Omental fat pad (tissue), 4 donors: ENCODE measurements around the gene TMEM9. TPM values are rescaled to one million over a fixed set of nuclear protein-coding genes. Genes with fewer than 3 reads are reported as not detected.
A peak's percentile ranks its signal among the peaks of the same experiment; 100 is the strongest.

ENCODE experiments used
- ATAC-seq: fragments of 150-250 bp; one replicate; pipeline ENCODE4 v1.9.1; 2016; ENCODE audit warnings: mild to moderate bottlenecking, moderate library complexity; ENCODE audit not compliant: low FRiP score
- DNase-seq: peaks from one replicate; pipeline ENCODE4 v3.0.0-alpha.2; 2019; ENCODE audit warnings: low spot score
- total RNA-seq, 4 donors: library from RNA; depleted of rRNA; stranded (reverse); fragments of >200 nt; gene quantifications; one replicate each; pipeline ENCODE4 v1.1.0, GENCODE V29; 2016
- TF ChIP-seq, protein P1 (sequence below), 3 donors: fragments of 450-650 bp; IDR thresholded peaks; one replicate each; pipeline ENCODE4 v1.5.1; 2016 to 2017; ENCODE audit warnings: antibody characterized with exemption in 3 of 3, mild to moderate bottlenecking in 3 of 3, moderate library complexity in 2 of 3

Gene TMEM9
- total RNA-seq, 4 donors from 2014 or later = 26.2 to 53.8 (median 45.7) TPM

- TF ChIP-seq, protein P1, sequence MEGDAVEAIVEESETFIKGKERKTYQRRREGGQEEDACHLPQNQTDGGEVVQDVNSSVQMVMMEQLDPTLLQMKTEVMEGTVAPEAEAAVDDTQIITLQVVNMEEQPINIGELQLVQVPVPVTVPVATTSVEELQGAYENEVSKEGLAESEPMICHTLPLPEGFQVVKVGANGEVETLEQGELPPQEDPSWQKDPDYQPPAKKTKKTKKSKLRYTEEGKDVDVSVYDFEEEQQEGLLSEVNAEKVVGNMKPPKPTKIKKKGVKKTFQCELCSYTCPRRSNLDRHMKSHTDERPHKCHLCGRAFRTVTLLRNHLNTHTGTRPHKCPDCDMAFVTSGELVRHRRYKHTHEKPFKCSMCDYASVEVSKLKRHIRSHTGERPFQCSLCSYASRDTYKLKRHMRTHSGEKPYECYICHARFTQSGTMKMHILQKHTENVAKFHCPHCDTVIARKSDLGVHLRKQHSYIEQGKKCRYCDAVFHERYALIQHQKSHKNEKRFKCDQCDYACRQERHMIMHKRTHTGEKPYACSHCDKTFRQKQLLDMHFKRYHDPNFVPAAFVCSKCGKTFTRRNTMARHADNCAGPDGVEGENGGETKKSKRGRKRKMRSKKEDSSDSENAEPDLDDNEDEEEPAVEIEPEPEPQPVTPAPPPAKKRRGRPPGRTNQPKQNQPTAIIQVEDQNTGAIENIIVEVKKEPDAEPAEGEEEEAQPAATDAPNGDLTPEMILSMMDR (IDR thresholded peaks at IDR 0.05) = no peak
- no peak for ATAC-seq
- no peak for DNase-seq
Measured at GRCh38 chr1:201088395-201088794, 65.9 kb downstream of the TMEM9 start.

GRCh38 chr1:201085902-201086735 lies 68.2 kb downstream of the TMEM9 start:
- TF ChIP-seq, protein P1 (IDR thresholded peaks at IDR 0.05) = peak in 1 of 3 donors; percentile 6
- peak; percentile 57 for ATAC-seq
- DNase-seq = no peak

Other genes with a start within 250 kb of the TMEM9 start
- gene KIF21B, start 130.8 kb downstream of the TMEM9 start, total RNA-seq = 1 to 10 TPM in 3 of 4 donors, under 1 TPM in 1; 0.93 to 6.1 (median 3.7) TPM
- not detected for gene CACNA1S, start 42.0 kb downstream of the TMEM9 start, total RNA-seq
- gene ASCL5, start 27.3 kb downstream of the TMEM9 start, total RNA-seq = not detected
- gene IGFN1, start 36.4 kb upstream of the TMEM9 start, total RNA-seq = under 1 TPM in 1 of 4 donors, not detected in 3; 0.12 TPM
- gene PKP1, start 129.0 kb upstream of the TMEM9 start, total RNA-seq = 1 to 10 TPM in 3 of 4 donors, under 1 TPM in 1; 0.93 to 9.6 (median 3.6) TPM
- gene TNNT2, start 223.2 kb upstream of the TMEM9 start, total RNA-seq = 1 to 10 TPM in 3 of 4 donors, not detected in 1; 2.0 to 2.4 (median 2.1) TPM
- under 1 TPM in 3 of 4 donors, not detected in 1; 0.19 to 0.48 (median 0.25) TPM for gene LAD1, start 244.8 kb upstream of the TMEM9 start, total RNA-seq